ENCODE measurements around the gene WNT16.

WNT16 gene

GRCh38 chr7:121385056-121385799, 56.4 kb downstream of the WNT16 start:
- TF ChIP-seq GATA3 (IDR thresholded peaks at IDR 0.05; ENCODE audit: low read depth, low read length) (no peak), GATA2 (IDR thresholded peaks at IDR 0.05; ENCODE audit: low read depth, low read length) (no peak)

GRCh38 chr7:121385800-121386179, 57.0 kb downstream of the WNT16 start:
- TF ChIP-seq GATA2 (IDR thresholded peaks at IDR 0.05; ENCODE audit: low read depth, low read length) (no peak), GATA3 (IDR thresholded peaks at IDR 0.05; ENCODE audit: low read depth, low read length) (no peak)

DNA sequence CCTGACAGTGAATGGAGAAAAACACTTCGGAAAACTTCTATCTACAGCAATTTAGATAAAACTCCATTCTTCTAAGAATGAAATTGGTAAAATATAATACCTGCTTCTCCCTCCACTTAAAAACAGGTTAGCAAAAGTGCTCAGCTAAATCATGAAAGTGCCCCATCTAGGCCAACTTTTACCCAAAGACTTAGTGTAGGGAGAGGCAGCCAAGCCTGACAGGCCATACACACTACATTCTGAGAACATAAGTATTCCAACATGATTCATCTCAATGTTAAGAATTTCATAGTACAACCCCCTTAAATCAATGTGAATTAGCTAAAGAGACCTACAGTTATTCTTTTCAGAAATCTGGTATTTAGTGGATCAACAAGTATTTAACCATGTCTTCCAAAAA, 60.1 kb downstream of the WNT16 start:
- no peak for TF ChIP-seq GATA2 (IDR thresholded peaks at IDR 0.05; ENCODE audit: low read depth, low read length)
- no peak for TF ChIP-seq GATA3 (IDR thresholded peaks at IDR 0.05; ENCODE audit: low read depth, low read length)

DNA sequence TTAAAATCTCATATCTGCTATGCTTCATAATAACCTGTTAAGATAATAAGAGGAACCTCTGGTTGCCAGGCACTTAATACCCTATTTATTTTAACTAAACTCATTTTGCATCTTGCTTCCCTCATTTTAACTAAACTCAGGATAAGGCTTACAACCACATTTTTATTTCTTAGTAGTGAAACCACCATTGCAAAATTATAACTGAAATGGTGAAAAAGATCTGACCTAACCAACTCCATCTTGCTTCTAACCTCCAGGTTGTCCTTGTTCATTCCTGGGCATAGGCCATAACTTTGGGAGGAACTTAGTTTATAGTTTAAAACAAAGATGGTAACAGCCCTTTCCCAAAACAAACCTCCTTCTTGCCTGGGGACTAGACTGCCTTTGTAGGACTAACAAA, 61.3 kb downstream of the WNT16 start:
- TF ChIP-seq GATA2 (IDR thresholded peaks at IDR 0.05; ENCODE audit: low read depth, low read length) (no peak), GATA3 (IDR thresholded peaks at IDR 0.05; ENCODE audit: low read depth, low read length) (no peak)

GRCh38 chr7:121390617-121391016, 61.8 kb downstream of the WNT16 start:
- TF ChIP-seq GATA3 (IDR thresholded peaks at IDR 0.05; ENCODE audit: low read depth, low read length): no peak
- no peak for TF ChIP-seq GATA2 (IDR thresholded peaks at IDR 0.05; ENCODE audit: low read depth, low read length)
